HUES64 (cell line): ENCODE results near the gene TCF21. TPM values are rescaled to one million over a fixed set of nuclear protein-coding genes. Genes with fewer than 3 reads are reported as not detected.
A peak's percentile ranks its signal among the peaks of the same experiment; 100 is the strongest.

Source experiments
- H3K27ac ChIP-seq: 2 replicates; pipeline ENCODE4 v1.7.0; 2013; ENCODE audit warnings: low read depth, low read length, inconsistent platforms
- H3K27me3 ChIP-seq: 2 replicates; pipeline ENCODE4 v1.6.1; 2013; ENCODE audit warnings: mild to moderate bottlenecking, low read length; ENCODE audit not compliant: insufficient read depth
- H3K36me3 ChIP-seq: 2 replicates; pipeline ENCODE4 v1.6.1; 2013; ENCODE audit warnings: mild to moderate bottlenecking, low read length; ENCODE audit not compliant: insufficient read depth
- H3K4me1 ChIP-seq: 2 replicates; pipeline ENCODE4 v1.6.1; 2013; ENCODE audit warnings: mild to moderate bottlenecking, low read length, moderate library complexity; ENCODE audit not compliant: insufficient read depth
- H3K4me3 ChIP-seq: 2 replicates; pipeline ENCODE4 v1.5.1; 2013; ENCODE audit warnings: mild to moderate bottlenecking, low read length, moderate library complexity
- H3K9ac ChIP-seq: 2 replicates; pipeline ENCODE4 v1.6.1; 2013; ENCODE audit warnings: mild to moderate bottlenecking, low read depth, low read length
- H3K9me3 ChIP-seq: 2 replicates; pipeline ENCODE4 v1.6.1; 2013; ENCODE audit warnings: low read depth, low read length; ENCODE audit not compliant: insufficient read depth
- WGBS: fragments of 150-250, 120-280 bp; methylation state at CpG from one replicate; pipeline ENCODE4 v1.1.7; 2013; ENCODE audit warnings: missing lambda C conversion rate; 5-methylcytosine and 5-hydroxymethylcytosine counted together
- polyA plus RNA-seq, 2 experiments: library from polyadenylated mRNA; stranded (reverse); fragments of 50-300 nt; gene quantifications; one replicate each; pipeline ENCODE4 v1.2.3, GENCODE V29; 2013

Gene TCF21
- polyA plus RNA-seq (2013, experiment 1 of 2) = 0.20 TPM
- polyA plus RNA-seq (2013, experiment 2 of 2) = 0.13 TPM

DNA sequence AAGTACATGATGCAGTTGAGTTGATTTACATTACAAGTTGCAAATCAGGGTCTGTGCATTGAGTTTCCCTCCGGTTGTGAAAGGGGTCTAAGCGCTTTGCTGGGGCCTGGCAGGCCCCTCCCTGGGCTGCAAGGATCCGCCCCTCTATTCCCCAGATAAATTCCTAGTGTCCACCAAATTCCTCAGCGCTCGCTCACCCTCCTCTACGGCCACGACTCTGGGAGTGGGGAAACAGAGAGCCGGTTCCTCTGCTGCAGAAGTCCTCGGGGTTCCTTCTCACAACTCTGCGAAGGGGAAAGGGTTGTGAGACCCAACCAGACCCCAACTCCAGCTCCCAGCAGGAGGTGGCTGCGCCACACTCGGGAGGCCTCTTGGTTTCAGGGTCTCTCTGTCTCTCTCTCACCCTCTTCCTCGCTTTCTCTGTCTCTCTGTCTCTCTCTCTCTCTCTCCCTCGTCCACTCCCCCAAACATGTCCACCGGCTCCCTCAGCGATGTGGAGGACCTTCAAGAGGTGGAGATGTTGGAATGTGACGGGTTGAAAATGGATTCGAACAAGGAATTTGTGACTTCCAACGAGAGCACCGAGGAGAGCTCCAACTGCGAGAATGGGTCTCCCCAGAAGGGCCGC, at the start of gene TCF21:
TSS of gene TCF21 (plus strand) at position 185 of the 628 bp plus-strand sequence. CDS start at position 470, 285 bp downstream.
- peak within 1 kb of the TSS; percentile 71 for H3K4me3 ChIP-seq
- peaks cover 37% of the 10 kb centered on the region for H3K4me1 ChIP-seq
- H3K9ac ChIP-seq = 0 out of 2 replicates have a peak within 1 kb of the TSS, but pooled peaks have one; percentile 20
- WGBS = under 1% methylated on average over 22 of the region's 22 CpGs
- peaks cover 86% of the 10 kb centered on the region for H3K27me3 ChIP-seq
- H3K27ac ChIP-seq = no peak within 1 kb of the TSS
- no peaks in the 10 kb centered on the region for H3K36me3 ChIP-seq
- H3K9me3 ChIP-seq = no peaks in the 10 kb centered on the region

DNA sequence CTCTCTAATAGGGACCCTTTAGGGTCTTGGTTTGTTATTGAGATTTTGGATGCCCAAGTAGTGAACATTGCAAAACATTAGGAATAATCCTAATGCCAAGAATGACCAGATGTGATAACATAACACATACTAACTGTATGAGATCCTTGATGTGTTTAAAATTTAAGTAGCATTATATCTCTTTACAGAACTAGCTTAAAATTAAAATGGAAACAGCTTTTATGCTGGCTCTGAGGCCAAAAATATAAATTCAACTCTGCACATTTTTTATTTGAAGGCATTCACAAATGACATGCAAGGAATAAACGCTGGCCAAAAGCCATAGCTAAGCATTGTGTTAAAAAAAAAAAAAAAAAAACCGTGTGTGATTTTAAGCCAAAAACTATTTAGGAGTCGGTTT, 47.7 kb upstream of the TCF21 start:
- no peak overlapping the region for H3K9ac ChIP-seq
- H3K36me3 ChIP-seq = no peaks in the 10 kb centered on the region
- WGBS = 71% methylated on average over 2 of the region's 3 CpGs
- peaks cover 11% of the 10 kb centered on the region for H3K4me1 ChIP-seq
- H3K4me3 ChIP-seq = no peak overlapping the region
- no peaks in the 10 kb centered on the region for H3K27me3 ChIP-seq
- H3K9me3 ChIP-seq = no peaks in the 10 kb centered on the region
- H3K27ac ChIP-seq = no peak overlapping the region

GRCh38 chr6:133843098-133843497, 45.8 kb upstream of the TCF21 start:
- no peak overlapping the region for H3K27ac ChIP-seq
- H3K36me3 ChIP-seq = no peaks in the 10 kb centered on the region

DNA sequence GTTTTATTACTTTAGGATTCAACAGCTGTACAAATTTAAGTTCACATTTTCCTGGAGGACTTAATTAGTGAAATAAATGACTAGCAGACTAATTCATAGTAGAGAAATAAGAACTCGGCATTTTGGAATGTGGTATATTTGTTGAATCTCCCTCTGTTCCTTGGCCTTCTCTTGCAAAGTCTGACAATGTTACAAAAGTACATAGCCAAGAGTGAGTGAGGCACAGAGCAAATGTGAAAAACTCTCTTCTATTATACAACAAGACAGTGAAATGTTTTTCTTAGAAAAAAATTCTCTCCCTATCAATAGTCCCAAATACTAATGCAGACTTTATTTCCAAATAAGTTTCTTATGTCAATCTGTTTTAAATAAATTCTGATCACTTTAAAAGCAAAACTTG, 44.2 kb upstream of the TCF21 start:
- H3K4me1 ChIP-seq = peaks cover 9% of the 10 kb centered on the region
- 93% methylated on average over 1 of the region's 1 CpG for WGBS
- H3K9ac ChIP-seq = no peak overlapping the region
- no peaks in the 10 kb centered on the region for H3K9me3 ChIP-seq
- H3K27me3 ChIP-seq = no peaks in the 10 kb centered on the region
- H3K4me3 ChIP-seq = no peak overlapping the region
- no peak overlapping the region for H3K27ac ChIP-seq
- H3K36me3 ChIP-seq = no peaks in the 10 kb centered on the region

More at GRCh38 chr6:133843098-133843497, 45.8 kb upstream of the TCF21 start:
- peaks cover 9% of the 10 kb centered on the region for H3K4me1 ChIP-seq
- no peak overlapping the region for H3K9ac ChIP-seq
- H3K4me3 ChIP-seq = no peak overlapping the region
- no peaks in the 10 kb centered on the region for H3K27me3 ChIP-seq
- H3K9me3 ChIP-seq = no peaks in the 10 kb centered on the region
- WGBS = 94% methylated on average over 2 of the region's 2 CpGs

GRCh38 chr6:133854041-133854363, 34.9 kb upstream of the TCF21 start:
- H3K9ac ChIP-seq = no peak overlapping the region
- H3K4me3 ChIP-seq = peak overlapping the region; percentile 69
- WGBS = 18% methylated on average over 12 of the region's 12 CpGs
- H3K27me3 ChIP-seq = peaks cover 54% of the 10 kb centered on the region
- H3K4me1 ChIP-seq = peaks cover 12% of the 10 kb centered on the region; the same call in 1 of the 2 replicates
- no peaks in the 10 kb centered on the region for H3K36me3 ChIP-seq
- H3K27ac ChIP-seq = no peak overlapping the region
- H3K9me3 ChIP-seq = no peaks in the 10 kb centered on the region

DNA sequence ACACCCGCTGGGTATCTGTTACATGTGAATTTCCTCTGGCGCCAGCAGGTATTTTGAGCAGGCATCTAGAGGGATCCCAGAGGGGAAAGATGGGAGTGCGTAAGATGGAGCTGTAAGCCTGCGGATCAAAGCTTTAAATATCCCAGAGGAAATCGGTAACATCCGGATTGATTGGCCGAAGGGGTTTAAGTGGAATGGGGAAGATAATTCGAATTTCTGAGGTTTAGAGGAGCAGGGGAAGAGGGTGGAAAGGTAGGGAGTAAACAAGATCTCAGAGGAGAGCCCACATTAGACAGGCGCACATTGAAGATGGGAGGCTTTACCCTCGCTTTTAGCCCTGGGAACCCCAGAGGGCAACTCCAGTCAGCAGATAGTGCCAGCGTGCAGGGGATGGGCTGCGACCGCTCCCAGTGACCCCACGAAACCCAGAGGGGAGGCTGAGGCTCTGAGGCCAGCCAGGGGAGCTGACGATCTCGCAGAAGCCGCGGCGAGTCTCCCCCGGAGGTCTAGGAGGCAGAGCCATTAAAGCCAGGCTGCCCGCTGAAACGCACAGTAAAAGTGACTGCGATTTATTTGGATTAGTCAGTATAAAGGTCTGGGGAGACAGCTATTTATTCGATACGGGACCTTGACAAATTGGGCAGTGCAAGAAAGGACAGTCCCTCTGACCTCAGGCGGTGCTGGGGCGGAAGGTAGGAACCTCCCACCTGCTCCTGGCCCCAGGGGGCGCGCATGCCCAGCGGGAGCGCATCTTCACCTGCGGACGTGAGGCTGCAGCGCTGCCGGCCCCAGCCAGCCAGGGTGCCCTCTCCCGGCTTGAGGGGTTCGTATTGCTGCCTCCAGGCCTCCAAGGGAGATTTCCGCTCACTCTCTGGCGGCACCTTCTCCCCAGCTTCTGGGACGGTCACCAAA, 34.3 kb upstream of the TCF21 start:
- Histone ChIP-seq H3K9ac (no peak overlapping the region), H3K27ac (no peak overlapping the region), H3K4me1 (peaks cover 12% of the 10 kb centered on the region; the same call in 1 of the 2 replicates), H3K36me3 (no peaks in the 10 kb centered on the region), H3K9me3 (peaks cover 3% of the 10 kb centered on the region; the same call in 1 of the 2 replicates), H3K27me3 (peaks cover 54% of the 10 kb centered on the region), H3K4me3 (peak overlapping the region; percentile 69)
- WGBS = under 1% methylated on average over 40 of the region's 40 CpGs

- WGBS = 17% methylated on average over 11 of the region's 16 CpGs
- H3K9me3 ChIP-seq = peaks cover 3% of the 10 kb centered on the region; the same call in 1 of the 2 replicates
- no peak overlapping the region for H3K9ac ChIP-seq
- H3K4me1 ChIP-seq = peaks cover 12% of the 10 kb centered on the region; the same call in 1 of the 2 replicates
- peaks cover 54% of the 10 kb centered on the region for H3K27me3 ChIP-seq
- peak overlapping the region; percentile 69 for H3K4me3 ChIP-seq
- no peaks in the 10 kb centered on the region for H3K36me3 ChIP-seq
- H3K27ac ChIP-seq = no peak overlapping the region
These were observed 33.5 kb upstream of the TCF21 start for GRCh38 chr6:133855276-133855990.

DNA sequence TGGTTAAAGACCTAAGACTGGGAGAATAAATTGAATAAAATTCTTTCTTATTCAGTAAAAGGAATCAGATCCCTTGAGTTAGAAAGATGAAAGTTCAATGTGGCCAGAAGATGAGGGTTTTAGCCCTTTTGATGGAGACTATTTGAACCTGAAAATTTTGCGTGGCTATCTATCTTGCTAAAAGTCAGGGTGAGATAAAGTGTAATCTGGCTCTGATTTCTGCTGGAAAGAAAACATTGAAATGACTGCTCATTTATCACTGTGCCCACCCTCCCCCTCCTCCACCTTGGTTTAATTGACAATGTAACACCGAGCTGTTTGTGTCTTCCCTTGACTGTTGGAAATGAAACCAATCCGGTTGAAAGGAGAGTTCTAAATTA, 32.9 kb upstream of the TCF21 start:
- H3K9ac ChIP-seq = no peak overlapping the region
- H3K27ac ChIP-seq = no peak overlapping the region
- no peaks in the 10 kb centered on the region for H3K36me3 ChIP-seq
- peaks cover 54% of the 10 kb centered on the region for H3K27me3 ChIP-seq
- peaks cover 3% of the 10 kb centered on the region; the same call in 1 of the 2 replicates for H3K9me3 ChIP-seq
- H3K4me1 ChIP-seq = peaks cover 12% of the 10 kb centered on the region; the same call in 1 of the 2 replicates
- peak overlapping the region; percentile 2; the same call in 1 of the 2 replicates for H3K4me3 ChIP-seq
- 19% methylated on average over 3 of the region's 3 CpGs for WGBS

GRCh38 chr6:133856911-133857310, 32.0 kb upstream of the TCF21 start:
- peaks cover 54% of the 10 kb centered on the region for H3K27me3 ChIP-seq
- peaks cover 12% of the 10 kb centered on the region; the same call in 1 of the 2 replicates for H3K4me1 ChIP-seq
- H3K9me3 ChIP-seq = peaks cover 3% of the 10 kb centered on the region; the same call in 1 of the 2 replicates
- H3K9ac ChIP-seq = no peak overlapping the region
- H3K4me3 ChIP-seq = no peak overlapping the region
- WGBS = no CpG with 5 or more reads among the region's 2 CpGs
- H3K27ac ChIP-seq = no peak overlapping the region
- H3K36me3 ChIP-seq = no peaks in the 10 kb centered on the region

DNA sequence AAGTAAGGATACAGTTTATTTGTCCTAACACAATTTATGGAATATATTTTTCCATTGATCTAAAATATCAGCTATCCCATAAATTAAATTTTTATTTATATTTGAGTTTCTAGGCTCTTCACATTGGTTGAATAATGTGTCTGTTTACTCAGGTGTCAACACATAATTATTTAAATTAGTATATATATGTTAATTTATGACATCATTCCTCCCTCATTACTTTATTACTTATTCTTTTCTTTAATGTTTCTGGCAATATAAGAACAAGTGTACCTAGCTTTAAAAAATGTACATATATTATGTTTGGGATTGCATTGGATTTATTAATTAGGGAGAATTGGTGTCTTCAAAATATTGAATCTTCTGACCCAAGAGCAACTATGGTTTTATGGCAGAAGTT, 31.2 kb upstream of the TCF21 start:
- H3K27ac ChIP-seq = no peak overlapping the region
- no peak overlapping the region for H3K4me3 ChIP-seq
- H3K4me1 ChIP-seq = peaks cover 12% of the 10 kb centered on the region; the same call in 1 of the 2 replicates
- no peaks in the 10 kb centered on the region for H3K36me3 ChIP-seq
- H3K9me3 ChIP-seq = peaks cover 9% of the 10 kb centered on the region; the same call in 1 of the 2 replicates
- H3K9ac ChIP-seq = no peak overlapping the region
- H3K27me3 ChIP-seq = peaks cover 46% of the 10 kb centered on the region
